ENCODE data around the gene TTC7B.

Gene TTC7B

DNA sequence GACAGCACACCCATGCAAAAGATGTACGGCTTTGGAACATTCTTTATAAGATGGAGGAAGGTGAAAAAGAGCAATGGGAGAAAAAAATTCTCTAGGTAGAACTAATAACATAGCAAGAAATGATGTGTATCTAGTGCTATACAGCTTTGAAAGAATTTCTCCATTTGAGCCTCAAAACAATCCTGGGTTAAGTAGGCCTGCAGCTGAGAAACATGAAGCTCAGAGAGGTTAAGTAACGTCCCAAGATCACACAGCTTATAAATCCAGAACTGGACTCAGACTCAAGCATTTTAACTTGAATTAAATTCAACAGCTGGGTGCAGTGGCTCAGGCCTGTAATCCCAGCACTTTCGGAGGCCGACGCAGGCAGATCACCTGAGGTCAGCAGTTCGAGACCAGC, 32.9 kb downstream of the TTC7B start:
- no peak overlapping the region for H3K4me3 ChIP-seq (ENCODE audit: control insufficient read depth, low read depth, low read length)
- TF ChIP-seq, protein P1, sequence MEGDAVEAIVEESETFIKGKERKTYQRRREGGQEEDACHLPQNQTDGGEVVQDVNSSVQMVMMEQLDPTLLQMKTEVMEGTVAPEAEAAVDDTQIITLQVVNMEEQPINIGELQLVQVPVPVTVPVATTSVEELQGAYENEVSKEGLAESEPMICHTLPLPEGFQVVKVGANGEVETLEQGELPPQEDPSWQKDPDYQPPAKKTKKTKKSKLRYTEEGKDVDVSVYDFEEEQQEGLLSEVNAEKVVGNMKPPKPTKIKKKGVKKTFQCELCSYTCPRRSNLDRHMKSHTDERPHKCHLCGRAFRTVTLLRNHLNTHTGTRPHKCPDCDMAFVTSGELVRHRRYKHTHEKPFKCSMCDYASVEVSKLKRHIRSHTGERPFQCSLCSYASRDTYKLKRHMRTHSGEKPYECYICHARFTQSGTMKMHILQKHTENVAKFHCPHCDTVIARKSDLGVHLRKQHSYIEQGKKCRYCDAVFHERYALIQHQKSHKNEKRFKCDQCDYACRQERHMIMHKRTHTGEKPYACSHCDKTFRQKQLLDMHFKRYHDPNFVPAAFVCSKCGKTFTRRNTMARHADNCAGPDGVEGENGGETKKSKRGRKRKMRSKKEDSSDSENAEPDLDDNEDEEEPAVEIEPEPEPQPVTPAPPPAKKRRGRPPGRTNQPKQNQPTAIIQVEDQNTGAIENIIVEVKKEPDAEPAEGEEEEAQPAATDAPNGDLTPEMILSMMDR (conservative IDR thresholded peaks at IDR 0.05; ENCODE audit: control insufficient read depth, insufficient read depth, low read depth, low read length) = no peak
- DNase-seq (ENCODE audit: low read depth) = no peak

DNA sequence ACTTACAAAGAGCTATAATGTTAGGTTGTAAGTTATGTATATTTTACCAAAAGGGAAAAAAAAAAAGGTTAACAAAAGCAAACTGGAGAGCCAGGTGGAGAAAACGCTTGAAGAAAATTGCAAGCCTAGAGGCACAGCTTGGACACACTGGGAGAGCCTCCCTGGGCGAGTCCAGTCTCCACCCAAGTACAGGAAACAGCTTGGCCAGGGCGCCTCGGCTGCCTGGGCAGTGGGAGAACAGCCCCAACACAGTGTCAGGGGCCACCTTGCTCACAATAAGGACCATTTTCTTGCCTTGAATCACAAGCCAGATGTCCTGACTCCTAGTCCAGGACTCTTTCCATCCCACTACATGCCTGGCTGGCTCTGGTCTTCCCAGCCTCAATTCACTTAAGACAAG, 33.3 kb downstream of the TTC7B start:
- DNase-seq (ENCODE audit: low read depth) = no peak
- TF ChIP-seq, protein P1 (conservative IDR thresholded peaks at IDR 0.05; ENCODE audit: control insufficient read depth, insufficient read depth, low read depth, low read length) = no peak
- H3K4me3 ChIP-seq (ENCODE audit: control insufficient read depth, low read depth, low read length) = no peak overlapping the region

DNA sequence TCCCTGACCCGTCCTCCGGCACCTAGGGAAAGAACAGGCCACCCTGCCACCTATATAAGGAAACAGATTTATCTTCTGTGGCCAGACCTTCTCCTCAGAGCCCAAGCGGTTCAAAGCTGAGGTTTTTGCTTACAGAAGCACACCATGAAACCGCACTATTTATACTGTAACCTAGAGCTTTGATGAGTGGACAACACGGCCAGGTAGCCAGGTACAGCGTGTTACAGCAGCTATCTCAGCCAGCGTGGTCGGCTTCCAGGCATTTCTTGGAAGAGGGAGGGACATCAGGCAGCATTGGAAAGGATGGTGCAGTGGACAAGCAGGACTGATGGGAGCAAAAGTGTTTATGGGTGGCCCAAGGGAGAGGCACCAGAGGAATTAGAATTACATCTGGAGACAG, 34.4 kb downstream of the TTC7B start:
- no peak for DNase-seq (ENCODE audit: low read depth)
- H3K4me3 ChIP-seq (ENCODE audit: control insufficient read depth, low read depth, low read length) = no peak overlapping the region
- TF ChIP-seq, protein P1 (conservative IDR thresholded peaks at IDR 0.05; ENCODE audit: control insufficient read depth, insufficient read depth, low read depth, low read length) = no peak

DNA sequence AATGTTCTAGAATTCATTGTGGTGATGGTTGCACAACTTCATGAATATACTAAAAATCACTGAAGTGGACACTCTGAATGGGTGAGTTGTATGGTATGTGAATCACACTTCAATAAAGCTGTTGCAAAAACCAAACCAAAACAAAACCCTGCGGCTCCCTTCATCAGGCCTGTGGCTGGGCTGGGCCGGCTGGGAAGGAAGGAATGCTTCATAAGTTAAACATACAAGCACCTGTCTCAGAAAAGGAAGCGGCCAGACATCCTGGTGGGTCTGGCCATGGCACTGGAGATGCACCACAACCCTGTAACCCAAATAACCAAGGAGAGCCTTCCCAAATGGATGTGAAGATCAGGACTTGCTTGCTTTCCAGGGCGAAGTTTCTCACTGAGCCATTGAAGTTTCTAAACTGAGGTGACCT, 34.9 kb downstream of the TTC7B start:
- TF ChIP-seq, protein P1 (conservative IDR thresholded peaks at IDR 0.05; ENCODE audit: control insufficient read depth, insufficient read depth, low read depth, low read length) = no peak
- H3K4me3 ChIP-seq (ENCODE audit: control insufficient read depth, low read depth, low read length) = no peak overlapping the region
- DNase-seq (ENCODE audit: low read depth) = peak; percentile 73

DNA sequence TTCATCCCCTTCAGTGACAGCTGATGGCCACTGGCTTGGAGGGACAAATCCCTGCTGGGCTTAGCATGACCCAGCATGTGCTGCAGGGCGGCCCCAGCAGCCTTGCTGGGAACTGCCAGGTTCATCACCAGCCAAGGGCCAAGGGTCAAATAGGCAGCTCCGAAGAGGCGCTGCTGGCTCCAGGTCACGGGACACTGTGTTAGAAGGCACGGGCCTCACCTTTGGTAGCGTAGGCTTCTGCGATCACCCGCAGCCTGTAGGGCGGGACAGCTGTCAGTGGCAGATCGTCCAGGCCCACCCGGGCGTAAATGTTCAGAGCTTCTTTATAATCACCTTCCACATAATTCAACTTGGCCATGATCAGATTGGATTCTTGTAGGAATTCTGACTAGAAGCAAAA, 35.7 kb downstream of the TTC7B start:
- H3K4me3 ChIP-seq (ENCODE audit: control insufficient read depth, low read depth, low read length) = no peak overlapping the region
- TF ChIP-seq, protein P1 (conservative IDR thresholded peaks at IDR 0.05; ENCODE audit: control insufficient read depth, insufficient read depth, low read depth, low read length) = no peak
- no peak for DNase-seq (ENCODE audit: low read depth)

DNA sequence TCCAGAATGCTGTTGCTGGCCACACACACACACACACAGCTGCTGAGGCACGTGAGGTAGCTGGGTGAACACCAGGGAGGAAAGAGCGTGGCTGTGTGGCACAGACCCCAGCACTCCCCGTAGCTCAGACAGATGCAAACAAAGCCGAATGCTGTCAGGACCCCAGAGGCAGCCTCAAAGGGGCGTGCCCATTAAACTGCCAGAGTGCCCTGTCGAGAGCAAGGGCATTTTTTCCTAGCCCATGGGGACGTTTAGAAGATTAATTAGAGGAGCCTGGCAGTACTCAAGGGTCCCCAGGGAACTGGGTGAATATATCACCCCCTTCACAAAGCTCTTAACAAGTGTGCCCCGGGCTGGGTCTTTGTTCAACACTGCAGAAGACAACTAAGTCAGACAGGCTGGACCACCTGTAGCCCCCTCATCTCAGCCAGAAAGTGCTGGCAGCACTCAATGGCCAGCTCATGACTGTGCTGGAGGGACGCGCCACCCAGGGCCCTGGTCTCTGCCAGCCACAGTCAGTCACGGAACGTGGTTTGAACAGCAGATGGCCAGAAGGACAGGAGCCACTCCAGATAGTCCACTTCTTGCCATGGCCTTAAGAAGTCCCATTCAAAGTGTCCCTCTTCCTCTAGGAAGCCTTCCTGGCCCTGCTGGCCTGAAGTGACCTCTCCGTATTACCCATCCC, 37.5 kb downstream of the TTC7B start:
- H3K4me3 ChIP-seq (ENCODE audit: control insufficient read depth, low read depth, low read length) = no peak overlapping the region
- DNase-seq (ENCODE audit: low read depth) = no peak
- TF ChIP-seq, protein P1 (conservative IDR thresholded peaks at IDR 0.05; ENCODE audit: control insufficient read depth, insufficient read depth, low read depth, low read length) = no peak
